Keratinocyte (primary cell): ENCODE measurements around the gene SMAD5. TPM values are rescaled to one million over a fixed set of nuclear protein-coding genes. Genes with fewer than 3 reads are reported as not detected.

Source experiments
- DNase-seq: peaks from one replicate; pipeline ENCODE4 v3.0.0-alpha.2; 2011; ENCODE audit warnings: low read depth, missing footprints, low spot score
- FAIRE-seq: peaks from 2 replicates; lab custom pipeline; 2011; peaks lifted over from hg19 to GRCh38; lab: Jason Lieb, UNC
- H2AFZ ChIP-seq: 2 replicates; pipeline ENCODE4 v1.6.0; 2012; ENCODE audit warnings: low read length, control low read depth, inconsistent platforms; ENCODE audit not compliant: control insufficient read depth
- H3K27ac ChIP-seq: 2 replicates; pipeline ENCODE4 v1.5.1; 2011; ENCODE audit warnings: low read length; ENCODE audit not compliant: control insufficient read depth, insufficient read depth
- H3K27me3 ChIP-seq: 3 replicates; pipeline ENCODE4 v1.6.0; 2011; ENCODE audit warnings: low read length; ENCODE audit not compliant: control insufficient read depth, insufficient read depth; ENCODE audit errors: extremely low read depth
- H3K36me3 ChIP-seq, 2 experiments: 2 replicates in 1 of 2; 3 replicates in 1 of 2; pipeline ENCODE4 v1.5.1; 2011; ENCODE audit warnings: low read length in 2 of 2, mild to moderate bottlenecking in 1 of 2; ENCODE audit not compliant: control insufficient read depth in 2 of 2, insufficient read depth in 2 of 2; ENCODE audit errors: extremely low read depth in 1 of 2
- H3K4me1 ChIP-seq: 3 replicates; pipeline ENCODE4 v1.5.1; 2011; ENCODE audit warnings: low read length; ENCODE audit not compliant: control insufficient read depth, insufficient read depth; ENCODE audit errors: extremely low read depth
- H3K4me2 ChIP-seq: 3 replicates; pipeline ENCODE4 v1.6.0; 2011; ENCODE audit warnings: low read depth, low read length; ENCODE audit not compliant: control insufficient read depth, insufficient read depth; ENCODE audit errors: extremely low read depth
- H3K4me3 ChIP-seq, 3 experiments: fragments of 200-600 bp in 1 of 3; sonication (generic) in 1 of 3; 2 replicates in 2 of 3; 3 replicates in 1 of 3; pipeline ENCODE4 v1.5.1; 2011 to 2016; ENCODE audit warnings: low read length in 3 of 3, mild to moderate bottlenecking in 3 of 3, control low read depth in 2 of 3, inconsistent platforms in 1 of 3, low read depth in 1 of 3, mixed read lengths in 1 of 3, mixed run types in 1 of 3, moderate library complexity in 1 of 3; ENCODE audit not compliant: control insufficient read depth in 2 of 3, insufficient read depth in 2 of 3; ENCODE audit errors: extremely low read depth in 1 of 3
- H3K79me2 ChIP-seq: 2 replicates; pipeline ENCODE4 v1.6.0; 2012; ENCODE audit warnings: low read length; ENCODE audit not compliant: control insufficient read depth, insufficient read depth
- H3K9ac ChIP-seq: 3 replicates; pipeline ENCODE4 v1.6.0; 2011; ENCODE audit warnings: low read length; ENCODE audit not compliant: control insufficient read depth, insufficient read depth; ENCODE audit errors: extremely low read depth
- H3K9me1 ChIP-seq: 3 replicates; pipeline ENCODE4 v1.6.0; 2011; ENCODE audit warnings: low read length; ENCODE audit not compliant: control insufficient read depth, insufficient read depth; ENCODE audit errors: extremely low read depth
- H3K9me3 ChIP-seq: 2 replicates; pipeline ENCODE4 v1.5.1; 2012; ENCODE audit warnings: low read depth, low read length; ENCODE audit not compliant: control insufficient read depth
- H4K20me1 ChIP-seq: 3 replicates; pipeline ENCODE4 v1.6.0; 2011; ENCODE audit warnings: low read length; ENCODE audit not compliant: control insufficient read depth, insufficient read depth; ENCODE audit errors: extremely low read depth
- CTCF ChIP-seq, 3 experiments: IDR thresholded peaks in 1 of 3; conservative IDR thresholded peaks in 1 of 3; optimal IDR thresholded peaks in 1 of 3; 2 replicates in 2 of 3; 3 replicates in 1 of 3; pipeline versions ENCODE3 to v1.5.1; 2011; ENCODE audit warnings: low read length in 3 of 3, mild to moderate bottlenecking in 3 of 3, moderate library complexity in 2 of 3, control low read depth in 1 of 3, inconsistent platforms in 1 of 3; ENCODE audit not compliant: insufficient read depth in 2 of 3; ENCODE audit errors: extremely low read depth in 1 of 3
- EZH2 ChIP-seq: IDR thresholded peaks from one replicate; pipeline ENCODE4 v1.6.1; 2012; ENCODE audit warnings: inconsistent platforms, mild to moderate bottlenecking, low read length, moderate library complexity
- dilution Hi-C: fragments of 300-500 bp; cut with MboI; formaldehyde crosslinking; loops from one replicate; pipeline ENCODE4 v1.7.0; 2020; ENCODE audit warnings: low sequenced_read_pairs; ENCODE audit not compliant: extremely low pct_ligation_motif_present
- polyA plus RNA-seq, 5 experiments: library from polyadenylated mRNA; depleted of rRNA in 3 of 5; stranded (reverse) in 3 of 5; stranded (forward) in 1 of 5; unstranded in 1 of 5; fragments of >200 nt; gene quantifications; 1 replicate in 1 of 5; 2 replicates in 3 of 5; 3 replicates in 1 of 5; pipeline versions ENCODE4 v1.2.1 to v1.2.3, GENCODE V29; 2011 to 2012; ENCODE audit warnings: missing spikeins in 2 of 5, low read depth in 1 of 5, low replicate concordance in 1 of 5

Gene SMAD5
- polyA plus RNA-seq, 1 donor (not counting 4 experiments of a cell fraction or from before 2014, with no cell fraction given), result 72.1 TPM

GRCh38 chr5:136108180-136108611, 24.4 kb upstream of the SMAD5 start:
- Histone ChIP-seq H3K27ac (peak overlapping the region; percentile 30), H3K4me3 (no peak overlapping the region), H3K27me3 (no peaks in the 10 kb centered on the region), H3K79me2 (no peaks in the 10 kb centered on the region), H3K9me3 (no peaks in the 10 kb centered on the region), H4K20me1 (no peaks in the 10 kb centered on the region), H3K4me1 (peaks cover 25% of the 10 kb centered on the region), H3K4me2 (peak overlapping the region; percentile 50), H3K9me1 (no peaks in the 10 kb centered on the region), H3K36me3 (no peaks in the 10 kb centered on the region), H2AFZ (no peak overlapping the region), H3K9ac (no peak overlapping the region)
- dilution Hi-C loops, result no loop called here
- DNase-seq (no peak), FAIRE-seq (peak; percentile 92)
- TF ChIP-seq EZH2 (no peak), CTCF (optimal IDR thresholded peaks at IDR 0.05 in 1 of 3, IDR thresholded peaks at IDR 0.05 in 1 of 3, conservative IDR thresholded peaks at IDR 0.05 in 1 of 3; ENCODE audit: extremely low read depth in 1 of 3, insufficient read depth in 2 of 3, low read length in 3 of 3) (peak in 2 of 3 experiments; percentile 10 to 19)

GRCh38 chr5:136108766-136109165, 23.9 kb upstream of the SMAD5 start:
- Histone ChIP-seq H3K9ac (no peak overlapping the region), H3K27ac (no peak overlapping the region), H2AFZ (no peak overlapping the region), H3K4me1 (peaks cover 26% of the 10 kb centered on the region), H3K9me1 (no peaks in the 10 kb centered on the region), H3K9me3 (no peaks in the 10 kb centered on the region), H4K20me1 (no peaks in the 10 kb centered on the region), H3K36me3 (no peaks in the 10 kb centered on the region), H3K4me3 (no peak overlapping the region), H3K79me2 (no peaks in the 10 kb centered on the region), H3K27me3 (no peaks in the 10 kb centered on the region), H3K4me2 (no peak overlapping the region)
- DNase-seq (no peak), FAIRE-seq (no peak)
- dilution Hi-C loops, result no loop called here
- TF ChIP-seq CTCF (optimal IDR thresholded peaks at IDR 0.05 in 1 of 3, IDR thresholded peaks at IDR 0.05 in 1 of 3, conservative IDR thresholded peaks at IDR 0.05 in 1 of 3; ENCODE audit: extremely low read depth in 1 of 3, insufficient read depth in 2 of 3, low read length in 3 of 3) (no peak), EZH2 (no peak)
